SU-DHL-6 (cell line): ENCODE measurements around the gene TPP1.

ENCODE experiments used
- CTCF ChIP-seq: fragments of 200-600 bp; sonication (generic); IDR thresholded peaks from one replicate; pipeline ENCODE4 v1.5.1; 2017; ENCODE audit warnings: antibody characterized with exemption, mild to moderate bottlenecking, low read length, moderate library complexity; ENCODE audit not compliant: insufficient read depth, poor library complexity, severe bottlenecking
- EZH2phosphoT487 ChIP-seq: fragments of 200-600 bp; sonication (generic), shearing (Covaris generic); conservative IDR thresholded peaks from 2 replicates; pipeline ENCODE4 v1.6.1; 2018; ENCODE audit warnings: mild to moderate bottlenecking, antibody characterized with exemption, low read length, moderate library complexity, mixed read lengths

GRCh38 chr11:6615046-6615445 is 4.2 kb downstream of the TPP1 start:
- TF ChIP-seq CTCF: no peak
- TF ChIP-seq EZH2phosphoT487: no peak
